Heart left ventricle (tissue), 16 donors: ENCODE data around the gene SLC25A21. TPM values are rescaled to one million over a fixed set of nuclear protein-coding genes. Genes with fewer than 3 reads are reported as not detected.
A peak's percentile ranks its signal among the peaks of the same experiment; 100 is the strongest.

Experiments used
- ATAC-seq, 4 donors: fragments of 200-7000 bp; cut with Tn5 transposase; one replicate each; pipeline ENCODE4 v1.9.1; 2020 to 2022; ENCODE audit warnings: moderate library complexity in 4 of 4, mild to moderate bottlenecking in 3 of 4, moderate number of reproducible peaks in 1 of 4
- DNase-seq, 5 donors: peaks; one replicate each; pipeline ENCODE4 v3.0.0-alpha.2; 2020
- H3K27ac ChIP-seq, 12 donors: fragments of 200-600 bp; sonication (generic) in 4 of 12; one replicate each; pipeline versions ENCODE4 v1.5.0 to v1.8.0; 2016 to 2022; ENCODE audit warnings: mild to moderate bottlenecking in 2 of 12
- H3K27me3 ChIP-seq, 9 donors: fragments of 200-600 bp; sonication (generic) in 2 of 9; one replicate each; pipeline versions ENCODE4 v1.5.1 to v1.8.0; 2016 to 2022; ENCODE audit warnings: mild to moderate bottlenecking in 3 of 9
- H3K36me3 ChIP-seq, 9 donors: fragments of 200-600 bp; sonication (generic) in 2 of 9; one replicate each; pipeline versions ENCODE4 v1.5.0 to v1.8.0; 2018 to 2022; ENCODE audit warnings: mild to moderate bottlenecking in 2 of 9
- H3K4me1 ChIP-seq, 12 donors: fragments of 200-600 bp; sonication (generic) in 4 of 12; one replicate each; pipeline versions ENCODE4 v1.5.0 to v1.8.0; 2016 to 2022; ENCODE audit warnings: mild to moderate bottlenecking in 3 of 12
- H3K4me3 ChIP-seq, 12 donors: fragments of 200-600 bp; sonication (generic) in 4 of 12; one replicate each; pipeline versions ENCODE4 v1.5.0 to v1.8.0; 2017 to 2022; ENCODE audit warnings: mild to moderate bottlenecking in 9 of 12, moderate library complexity in 4 of 12
- H3K9me3 ChIP-seq, 12 donors: fragments of 200-600 bp; sonication (generic) in 4 of 12; one replicate each; pipeline versions ENCODE4 v1.5.0 to v1.8.0; 2016 to 2022; ENCODE audit warnings: mild to moderate bottlenecking in 1 of 12
- CTCF ChIP-seq, 12 donors: fragments of 200-600 bp; sonication (generic) in 4 of 12; IDR thresholded peaks; one replicate each; pipeline versions ENCODE4 v1.5.0 to v1.8.0; 2018 to 2022; ENCODE audit warnings: antibody characterized with exemption in 12 of 12, mild to moderate bottlenecking in 5 of 12
- POLR2A ChIP-seq, 2 donors: fragments of 450-650 bp; IDR thresholded peaks; one replicate each; pipeline ENCODE4 v1.6.1; 2017; ENCODE audit warnings: antibody characterized with exemption in 2 of 2, mild to moderate bottlenecking in 2 of 2, moderate library complexity in 2 of 2
- WGBS, 4 donors: extraction: QIAGEN DNeasy Blood & Tissue Kit in 2 of 4; methylation state at CpG; one replicate each; pipeline versions ENCODE4 v1.1.5 to v1.1.7; 2013 to 2018; 5-methylcytosine and 5-hydroxymethylcytosine counted together
- intact Hi-C, 10 donors: fragments of 100-400 bp; cut with DNase I; formaldehyde crosslinking; loops; one replicate each; pipeline versions ENCODE4 v1.11.1 to v1.14.2; 2022
- polyA plus RNA-seq, 2 donors: library from polyadenylated mRNA; stranded (reverse); fragments of 200-250 nt; gene quantifications; one replicate each; pipeline ENCODE4 v1.2.3, GENCODE V29; 2013
- total RNA-seq, 9 donors: library from RNA; depleted of rRNA in 2 of 9; stranded (reverse); fragments of >200 nt in 2 of 9; fragmentation: NEBNext Ultra II Directional in 3 of 9; extraction: Animal tissue kit (Norgen Biotek cat#: 25700) in 3 of 9; gene quantifications; one replicate each; pipeline versions ENCODE4 v1.1.0 to v1.2.4, GENCODE V29; 2016 to 2023
- donor health status: ischemic (EF 13 %, LVEDD 7.1; RV severe dilation, severe dysfunction).
- donor health status: healthy with polysubstance abuse.
- donor health status: DM: no; HTN: yes; CAD: no.
- donor health status: DM: no; HTN: no; CAD: no.
- donor health status: ischemic (EF 25% LVEDD 6.9; RV normal size, moderate dysfunction).
- donor health status: ischemic (EF 25% LVEDD 5.7; RV mildly dilated, moderate dysfunction).
- donor health status: healthy.
- donor health status: DM: yes; HTN: yes; CAD: no.
- donor health status: ischemic (EF 35%, LVEDD 5.7; RV mildly dilated, moderate dysfunction).
- donor health status: nonischemic (EF 11% LVEDD 7.7; RV severe dilation, severe dysfunction).
- donor health status: DM: yes; HTN: yes; CAD: no.
- donor health status: PGD.
- donor health status: ischemic (EF 29% LVEDD 5.4; RV normal size, mild dysfunction).
- donor health status: nonischemic (EF 23%, LVEDD 6.1; RV moderate dilation, normal function).

The SLC25A21 gene
- total and polyA plus RNA-seq, 11 donors = 0.12 to 1.6 (median 0.24) TPM; not detected in 1

- Histone ChIP-seq H3K4me3 (peak overlapping the region in 1 of 12 donors; percentile 8), H3K9me3 (no peaks in the 10 kb centered on the region), H3K27me3 (peaks cover 44 to 100% (median 96%) of the 10 kb centered on the region in 9 donors), H3K36me3 (no peaks in the 10 kb centered on the region), H3K4me1 (peaks cover 0 to 40% (median 24%) of the 10 kb centered on the region in 12 donors), H3K27ac (no peak overlapping the region)
- intact Hi-C loops = loop anchor here in 2 of 10 donors (10.0 kb wide), 1 partner anchor 928 kb away; the partner anchor contains the start of genes FOXA1 (in 2 of the 2) and TTC6 (in 2 of the 2)
- ATAC-seq = no peak
- TF ChIP-seq POLR2A (IDR thresholded peaks at IDR 0.05) (no peak), CTCF (IDR thresholded peaks at IDR 0.05) (no peak)
- WGBS, 4 donors = 2 to 6% (median 4%) methylated on average over 22 to 68 of the region's 68 CpGs
- no peak for DNase-seq
Observed at GRCh38 chr14:36666416-36667206, 505.8 kb downstream of the SLC25A21 start.

GRCh38 chr14:36665887-36666415, 506.5 kb downstream of the SLC25A21 start:
- DNase-seq = no peak
- Histone ChIP-seq H3K36me3 (no peaks in the 10 kb centered on the region), H3K27ac (no peak overlapping the region), H3K27me3 (peaks cover 50 to 100% (median 97%) of the 10 kb centered on the region in 9 donors), H3K4me1 (peaks cover 0 to 43% (median 27%) of the 10 kb centered on the region in 12 donors), H3K4me3 (peak overlapping the region in 1 of 12 donors; percentile 8), H3K9me3 (no peaks in the 10 kb centered on the region)
- intact Hi-C loops = loop anchor here in 2 of 10 donors (10.0 kb wide), 1 partner anchor 929 kb away; the partner anchor contains the start of genes FOXA1 (in 2 of the 2) and TTC6 (in 2 of the 2)
- no peak for ATAC-seq
- TF ChIP-seq CTCF (IDR thresholded peaks at IDR 0.05) (no peak), POLR2A (IDR thresholded peaks at IDR 0.05) (no peak)
- WGBS, 4 donors = 21 to 41% (median 26%) methylated on average over 14 to 18 of the region's 18 CpGs

- intact Hi-C loops = loop anchor here in 2 of 10 donors (10.0 kb wide), 1 partner anchor 930 kb away; the partner anchor contains the start of genes FOXA1 (in 2 of the 2) and TTC6 (in 2 of the 2)
- Histone ChIP-seq H3K27ac (no peak overlapping the region), H3K36me3 (no peaks in the 10 kb centered on the region), H3K9me3 (no peaks in the 10 kb centered on the region), H3K27me3 (peaks cover 63 to 100% (median 97%) of the 10 kb centered on the region in 9 donors), H3K4me1 (peaks cover 0 to 43% (median 28%) of the 10 kb centered on the region in 12 donors), H3K4me3 (no peak overlapping the region)
- ATAC-seq (no peak), DNase-seq (no peak)
- WGBS, 4 donors = 8 to 14% (median 9%) methylated on average over 9 of the region's 9 CpGs
- no peak for TF ChIP-seq POLR2A (IDR thresholded peaks at IDR 0.05)
- no peak for TF ChIP-seq CTCF (IDR thresholded peaks at IDR 0.05)
Observed at GRCh38 chr14:36664322-36665193, 507.8 kb downstream of the SLC25A21 start.
